WTC11 (cell line): ENCODE results near the gene NOS1. TPM values are rescaled to one million over a fixed set of nuclear protein-coding genes. Genes with fewer than 3 reads are reported as not detected.

Source experiments
- ATAC-seq: fragments of 200-7000 bp; cut with Tn5 transposase; 2 replicates; pipeline ENCODE4 v1.10.0; 2021; ENCODE audit warnings: mild to moderate bottlenecking, moderate library complexity
- CTCF ChIA-PET: fragments of 300-600 bp; sonication (Branson Sonifier 250); formaldehyde crosslinking; loops from one replicate; lab custom pipeline; 2021; ENCODE audit warnings: antibody characterized with exemption; lab: Charles Lee
- POLR2A ChIA-PET: fragments of 350-600 bp; sonication (Branson Sonifier 250); formaldehyde crosslinking; loops from one replicate; lab custom pipeline; 2021; ENCODE audit warnings: antibody characterized with exemption; lab: Charles Lee
- DNase-seq: peaks from one replicate; pipeline ENCODE4 v3.0.0; 2021; ENCODE audit warnings: low spot score
- H3K27ac Mint-ChIP-seq: 2 replicates; pipeline ENCODE4 v1.8.0; 2021; ENCODE audit warnings: mixed read lengths
- H3K27me3 Mint-ChIP-seq: 2 replicates; pipeline ENCODE4 v1.8.0; 2021; ENCODE audit warnings: low read depth, mild to moderate bottlenecking, moderate library complexity, mixed read lengths
- H3K36me3 Mint-ChIP-seq: 2 replicates; pipeline ENCODE4 v1.8.0; 2021; ENCODE audit warnings: mixed read lengths
- H3K4me1 Mint-ChIP-seq: 2 replicates; pipeline ENCODE4 v1.8.0; 2022; ENCODE audit warnings: mixed read lengths
- H3K4me3 Mint-ChIP-seq: 2 replicates; pipeline ENCODE4 v1.8.0; 2021; ENCODE audit warnings: mild to moderate bottlenecking, moderate library complexity, mixed read lengths
- H3K9me3 Mint-ChIP-seq: 2 replicates; pipeline ENCODE4 v1.8.0; 2021; ENCODE audit warnings: mixed read lengths
- ATF3 ChIP-seq: sonication (generic); formaldehyde crosslinking; conservative IDR thresholded peaks from 2 replicates; pipeline ENCODE4 v1.8.1; 2022; ENCODE audit warnings: mild to moderate bottlenecking, missing genetic modification reagents
- CREB1 ChIP-seq: sonication (generic); formaldehyde crosslinking; IDR thresholded peaks from 2 replicates; pipeline ENCODE4 v1.8.0; 2023; ENCODE audit warnings: mild to moderate bottlenecking, missing genetic modification reagents
- CTCF ChIP-seq: fragments of 200-600 bp; IDR thresholded peaks from 2 replicates; pipeline ENCODE4 v1.8.0; 2022; ENCODE audit warnings: antibody characterized with exemption
- ESRRA ChIP-seq: sonication (generic); formaldehyde crosslinking; IDR thresholded peaks from 2 replicates; pipeline ENCODE4 v1.8.1; 2022; ENCODE audit warnings: mild to moderate bottlenecking, missing genetic modification reagents, borderline replicate concordance
- OVOL2 ChIP-seq: fragments of 250-450 bp; sonication (Bioruptor Pico); IDR thresholded peaks from 2 replicates; pipeline ENCODE4 v1.9.0; 2021; ENCODE audit warnings: mild to moderate bottlenecking, borderline replicate concordance
- TEAD1 ChIP-seq: sonication (generic); formaldehyde crosslinking; IDR thresholded peaks from 2 replicates; pipeline ENCODE4 v1.8.0; 2022; ENCODE audit warnings: mild to moderate bottlenecking, missing genetic modification reagents
- USF2 ChIP-seq: sonication (generic); formaldehyde crosslinking; IDR thresholded peaks from 2 replicates; pipeline ENCODE4 v1.8.1; 2023; ENCODE audit warnings: mild to moderate bottlenecking, missing genetic modification reagents, moderate library complexity
- ZNF219 ChIP-seq: sonication (generic); formaldehyde crosslinking; IDR thresholded peaks from 2 replicates; pipeline ENCODE4 v1.8.0; 2023; ENCODE audit warnings: missing genetic modification reagents, mild to moderate bottlenecking, borderline replicate concordance
- ZNF396 ChIP-seq: fragments of 250-450 bp; sonication (Bioruptor Pico); IDR thresholded peaks from 2 replicates; pipeline ENCODE4 v1.8.0; 2021; ENCODE audit warnings: mild to moderate bottlenecking, moderate library complexity, borderline replicate concordance
- ZNF532 ChIP-seq: fragments of 250-450 bp; sonication (Bioruptor Pico); IDR thresholded peaks from 2 replicates; pipeline ENCODE4 v1.9.0; 2021; ENCODE audit warnings: mild to moderate bottlenecking, borderline replicate concordance
- ZSCAN18 ChIP-seq: fragments of 250-450 bp; sonication (Bioruptor Pico); IDR thresholded peaks from 2 replicates; pipeline ENCODE4 v2.1.2; 2022; ENCODE audit warnings: mild to moderate bottlenecking, moderate library complexity
- total RNA-seq: library from RNA; stranded (reverse); gene quantifications from 3 replicates; pipeline ENCODE4 v1.2.3, GENCODE V29; 2021

NOS1 gene
- total RNA-seq, 1 experiment from 2014 or later, result 4.5 TPM

- H3K4me3 Mint-ChIP-seq, result no peak overlapping the region
- peaks cover 17% of the 10 kb centered on the region for H3K9me3 Mint-ChIP-seq
- DNase-seq, result peak; percentile 91
- no peak for TF ChIP-seq ZNF219 (CRISPR knock-in tag)
- peak; percentile 96 for TF ChIP-seq CTCF
- ChIA-PET CTCF (interaction anchor here (0.6 to 3.2 kb wide), 92 partner anchors 8 to 508 kb away, joined by 3 to 79 read pairs (median 4); no protein-coding TSS in a partner anchor), POLR2A (interaction anchor here (1.0 kb wide), 1 partner anchor 470 kb away, joined by 4 read pairs; no protein-coding TSS in a partner anchor)
- H3K4me1 Mint-ChIP-seq, result peaks cover 10% of the 10 kb centered on the region
- peak; percentile 86 for ATAC-seq
- no peak overlapping the region for H3K27ac Mint-ChIP-seq
- peaks cover 34% of the 10 kb centered on the region for H3K27me3 Mint-ChIP-seq
- no peaks in the 10 kb centered on the region for H3K36me3 Mint-ChIP-seq
Observed at GRCh38 chr12:117367006-117367638, 5.7 kb upstream of the NOS1 start.

- H3K4me3 Mint-ChIP-seq, result no peak overlapping the region
- CTCF ChIA-PET, result interaction anchor here (1.0 kb wide), 2 partner anchors 128 to 129 kb away, joined by 3 read pairs; no protein-coding TSS in a partner anchor
- peaks cover 14% of the 10 kb centered on the region for H3K4me1 Mint-ChIP-seq
Observed at GRCh38 chr12:117365049-117365616, 3.7 kb upstream of the NOS1 start.

More at GRCh38 chr12:117365049-117365616, 3.7 kb upstream of the NOS1 start:
- TF ChIP-seq CREB1 (CRISPR knock-in tag) (no peak), ZNF532 (CRISPR knock-in tag) (no peak), ZNF396 (CRISPR knock-in tag) (no peak), ZSCAN18 (CRISPR knock-in tag) (no peak), ESRRA (CRISPR knock-in tag) (no peak), TEAD1 (CRISPR knock-in tag) (no peak), ATF3 (CRISPR knock-in tag) (no peak), OVOL2 (CRISPR knock-in tag) (no peak), USF2 (no peak)
- ATAC-seq (no peak), DNase-seq (no peak)
- Mint-ChIP-seq H3K27ac (no peak overlapping the region), H3K9me3 (peaks cover 3% of the 10 kb centered on the region), H3K36me3 (no peaks in the 10 kb centered on the region), H3K27me3 (peaks cover 47% of the 10 kb centered on the region)
- POLR2A ChIA-PET, result no interaction called here
